HEK293 (cell line): ENCODE measurements around the gene HS6ST3.

ENCODE experiments used
- CTCF ChIA-PET: fragments of 350-600 bp; formaldehyde crosslinking; extraction: SDS; loops from one replicate; lab custom pipeline; 2021; ENCODE audit warnings: antibody characterized with exemption; lab: Yijun Ruan, JAX
- POLR2A ChIA-PET: fragments of 300-600 bp; formaldehyde crosslinking; extraction: SDS; loops from one replicate; lab custom pipeline; 2020; ENCODE audit warnings: antibody characterized with exemption, inconsistent platforms; lab: Yijun Ruan, JAX
- H3K27ac ChIP-seq: fragments of 200-500 bp; sonication (Bioruptor generic); 2 replicates; pipeline ENCODE4 v1.5.1; 2014; ENCODE audit warnings: low read depth, low read length, control low read depth, inconsistent platforms; ENCODE audit errors: extremely low read depth
- H3K36me3 ChIP-seq, 2 experiments: fragments of 200-500 bp in 1 of 2; sonication (Bioruptor generic) in 1 of 2; 1 replicate in 1 of 2; 2 replicates in 1 of 2; pipeline ENCODE4 v1.5.1; 2014 to 2017; ENCODE audit warnings: inconsistent platforms in 2 of 2, low read length in 2 of 2; ENCODE audit not compliant: control insufficient read depth in 2 of 2, insufficient read depth in 1 of 2
- H3K4me1 ChIP-seq: fragments of 200-500 bp; sonication (Bioruptor generic); 2 replicates; pipeline ENCODE4 v1.5.1; 2014; ENCODE audit warnings: mild to moderate bottlenecking, low read length, inconsistent platforms; ENCODE audit not compliant: control insufficient read depth, insufficient read depth
- H3K4me3 ChIP-seq: 2 replicates; pipeline ENCODE4 v1.5.1; 2011; ENCODE audit warnings: low read depth, mild to moderate bottlenecking, control low read depth, low read length, moderate library complexity
- H3K9me3 ChIP-seq: fragments of 200-500 bp; sonication (Bioruptor generic); 2 replicates; pipeline ENCODE4 v1.5.1; 2014; ENCODE audit warnings: low read depth, low read length, inconsistent platforms; ENCODE audit not compliant: control insufficient read depth, insufficient read depth
- GLI4 ChIP-seq: fragments of 450-650 bp; formaldehyde crosslinking; IDR thresholded peaks from 2 replicates; pipeline ENCODE4 v1.5.1; 2016; ENCODE audit warnings: missing biosample characterization, missing genetic modification characterization
- ZBTB1 ChIP-seq: fragments of 450-650 bp; formaldehyde crosslinking; IDR thresholded peaks from 2 replicates; pipeline ENCODE4 v1.5.1; 2016; ENCODE audit warnings: missing biosample characterization, missing genetic modification characterization
- ZBTB11 ChIP-seq: fragments of 450-650 bp; formaldehyde crosslinking; conservative IDR thresholded peaks from 2 replicates; pipeline ENCODE4 v1.5.1; 2016; ENCODE audit warnings: low read depth, missing biosample characterization, missing genetic modification characterization
- ZBTB7A ChIP-seq: fragments of 450-650 bp; formaldehyde crosslinking; IDR thresholded peaks from 2 replicates; pipeline ENCODE4 v1.5.1; 2016; ENCODE audit warnings: low read depth, missing biosample characterization, missing genetic modification characterization
- ZNF138 ChIP-seq: fragments of 450-650 bp; formaldehyde crosslinking; IDR thresholded peaks from 2 replicates; pipeline ENCODE4 v1.5.1; 2016; ENCODE audit warnings: missing biosample characterization, missing genetic modification characterization, borderline replicate concordance
- ZNF155 ChIP-seq: fragments of 450-650 bp; formaldehyde crosslinking; IDR thresholded peaks from 2 replicates; pipeline ENCODE4 v1.5.1; 2016; ENCODE audit warnings: missing biosample characterization, missing genetic modification characterization
- ZNF248 ChIP-seq: fragments of 450-650 bp; formaldehyde crosslinking; IDR thresholded peaks from 2 replicates; pipeline ENCODE4 v1.5.1; 2017; ENCODE audit warnings: missing biosample characterization, missing genetic modification characterization
- ZNF266 ChIP-seq: fragments of 450-650 bp; formaldehyde crosslinking; IDR thresholded peaks from 2 replicates; pipeline ENCODE4 v1.5.1; 2016; ENCODE audit warnings: missing biosample characterization, missing genetic modification characterization, low read depth
- ZNF280C ChIP-seq: fragments of 450-650 bp; formaldehyde crosslinking; IDR thresholded peaks from 2 replicates; pipeline ENCODE4 v1.5.1; 2016; ENCODE audit warnings: missing biosample characterization, missing genetic modification characterization
- ZNF335 ChIP-seq: fragments of 450-650 bp; formaldehyde crosslinking; conservative IDR thresholded peaks from 2 replicates; pipeline ENCODE4 v1.5.1; 2016; ENCODE audit warnings: missing biosample characterization, missing genetic modification characterization
- ZNF558 ChIP-seq: fragments of 450-650 bp; formaldehyde crosslinking; IDR thresholded peaks from 2 replicates; pipeline ENCODE4 v1.5.1; 2016; ENCODE audit warnings: missing biosample characterization, missing genetic modification characterization
- ZNF600 ChIP-seq: fragments of 450-650 bp; formaldehyde crosslinking; IDR thresholded peaks from 2 replicates; pipeline ENCODE4 v1.5.1; 2016; ENCODE audit warnings: missing biosample characterization, missing genetic modification characterization
- ZNF670 ChIP-seq: fragments of 450-650 bp; formaldehyde crosslinking; IDR thresholded peaks from 2 replicates; pipeline ENCODE4 v1.5.1; 2016; ENCODE audit warnings: missing biosample characterization, missing genetic modification characterization, low read depth
- TF ChIP-seq, protein P1 (sequence below): fragments of 450-650 bp; formaldehyde crosslinking; IDR thresholded peaks from 2 replicates; pipeline ENCODE4 v1.5.1; 2017; ENCODE audit warnings: missing biosample characterization, missing genetic modification characterization
- TF ChIP-seq, protein P2 (sequence below): fragments of 450-650 bp; formaldehyde crosslinking; IDR thresholded peaks from 2 replicates; pipeline ENCODE4 v1.5.1; 2016; ENCODE audit warnings: missing biosample characterization, missing genetic modification characterization, low read depth
- TF ChIP-seq, protein P3 (sequence below): fragments of 450-650 bp; formaldehyde crosslinking; IDR thresholded peaks from 2 replicates; pipeline ENCODE4 v1.5.1; 2016; ENCODE audit warnings: missing biosample characterization, missing genetic modification characterization
- TF ChIP-seq, protein P4 (sequence below): fragments of 450-650 bp; formaldehyde crosslinking; IDR thresholded peaks from 2 replicates; pipeline ENCODE4 v1.5.1; 2016; ENCODE audit warnings: missing biosample characterization, missing genetic modification characterization

Gene HS6ST3

DNA sequence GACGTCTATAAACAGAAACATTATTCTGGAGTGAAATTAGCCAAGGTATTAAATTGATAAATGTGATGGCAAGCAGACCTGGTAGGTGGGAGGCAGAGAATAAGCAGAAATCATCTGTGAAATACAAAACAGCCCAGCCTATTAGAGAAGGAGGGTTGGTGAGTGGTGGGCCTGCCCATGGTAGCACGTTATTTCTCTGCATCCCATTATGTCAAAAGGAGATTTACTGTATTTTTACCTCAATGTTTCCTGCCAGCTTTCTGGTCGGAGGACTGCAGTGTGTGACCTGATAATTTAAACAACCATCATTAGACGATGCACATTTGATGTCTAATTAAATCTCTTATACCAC lies 703.5 kb downstream of the HS6ST3 start (continued):
- no peak for TF ChIP-seq ZNF600
- TF ChIP-seq, protein P1, sequence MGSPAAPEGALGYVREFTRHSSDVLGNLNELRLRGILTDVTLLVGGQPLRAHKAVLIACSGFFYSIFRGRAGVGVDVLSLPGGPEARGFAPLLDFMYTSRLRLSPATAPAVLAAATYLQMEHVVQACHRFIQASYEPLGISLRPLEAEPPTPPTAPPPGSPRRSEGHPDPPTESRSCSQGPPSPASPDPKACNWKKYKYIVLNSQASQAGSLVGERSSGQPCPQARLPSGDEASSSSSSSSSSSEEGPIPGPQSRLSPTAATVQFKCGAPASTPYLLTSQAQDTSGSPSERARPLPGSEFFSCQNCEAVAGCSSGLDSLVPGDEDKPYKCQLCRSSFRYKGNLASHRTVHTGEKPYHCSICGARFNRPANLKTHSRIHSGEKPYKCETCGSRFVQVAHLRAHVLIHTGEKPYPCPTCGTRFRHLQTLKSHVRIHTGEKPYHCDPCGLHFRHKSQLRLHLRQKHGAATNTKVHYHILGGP (tag by site-specific recombination): no peak
- TF ChIP-seq ZNF558 (tag by site-specific recombination): no peak
- TF ChIP-seq, protein P2, sequence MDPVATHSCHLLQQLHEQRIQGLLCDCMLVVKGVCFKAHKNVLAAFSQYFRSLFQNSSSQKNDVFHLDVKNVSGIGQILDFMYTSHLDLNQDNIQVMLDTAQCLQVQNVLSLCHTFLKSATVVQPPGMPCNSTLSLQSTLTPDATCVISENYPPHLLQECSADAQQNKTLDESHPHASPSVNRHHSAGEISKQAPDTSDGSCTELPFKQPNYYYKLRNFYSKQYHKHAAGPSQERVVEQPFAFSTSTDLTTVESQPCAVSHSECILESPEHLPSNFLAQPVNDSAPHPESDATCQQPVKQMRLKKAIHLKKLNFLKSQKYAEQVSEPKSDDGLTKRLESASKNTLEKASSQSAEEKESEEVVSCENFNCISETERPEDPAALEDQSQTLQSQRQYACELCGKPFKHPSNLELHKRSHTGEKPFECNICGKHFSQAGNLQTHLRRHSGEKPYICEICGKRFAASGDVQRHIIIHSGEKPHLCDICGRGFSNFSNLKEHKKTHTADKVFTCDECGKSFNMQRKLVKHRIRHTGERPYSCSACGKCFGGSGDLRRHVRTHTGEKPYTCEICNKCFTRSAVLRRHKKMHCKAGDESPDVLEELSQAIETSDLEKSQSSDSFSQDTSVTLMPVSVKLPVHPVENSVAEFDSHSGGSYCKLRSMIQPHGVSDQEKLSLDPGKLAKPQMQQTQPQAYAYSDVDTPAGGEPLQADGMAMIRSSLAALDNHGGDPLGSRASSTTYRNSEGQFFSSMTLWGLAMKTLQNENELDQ: no peak
- no peak for TF ChIP-seq GLI4 (tag by site-specific recombination)
- TF ChIP-seq, all 188 proteins: peak for 0

DNA sequence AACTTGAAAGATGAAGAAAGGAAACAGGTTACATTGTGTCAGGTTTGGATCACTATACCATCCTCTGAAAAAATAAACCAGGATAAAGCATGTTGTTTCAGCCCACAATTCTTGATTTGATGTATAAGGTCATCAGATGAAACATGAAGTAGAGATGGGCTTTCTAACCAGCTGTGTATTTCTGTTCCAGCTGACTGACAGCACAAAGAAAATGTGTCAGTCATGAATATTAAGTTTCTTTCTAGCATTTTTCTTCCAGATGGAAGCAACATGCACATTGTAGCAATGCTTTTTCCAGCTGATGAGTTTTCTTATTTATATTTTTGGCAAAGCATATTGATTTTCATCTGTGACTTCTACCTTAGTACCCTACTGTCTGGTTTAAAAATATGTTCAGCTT lies 704.8 kb downstream of the HS6ST3 start:
- no peak overlapping the region for H3K4me3 ChIP-seq
- H3K36me3 ChIP-seq: no peaks in the 10 kb centered on the region
- ChIA-PET POLR2A (no interaction called here), CTCF (interaction anchor here (0.7 to 1.1 kb wide), 2 partner anchors 17 to 23 kb away, joined by 3 read pairs; no protein-coding TSS in a partner anchor)
- H3K27ac ChIP-seq: no peak overlapping the region
- H3K9me3 ChIP-seq: no peaks in the 10 kb centered on the region
- no peaks in the 10 kb centered on the region for H3K4me1 ChIP-seq
- TF ChIP-seq, protein P3, sequence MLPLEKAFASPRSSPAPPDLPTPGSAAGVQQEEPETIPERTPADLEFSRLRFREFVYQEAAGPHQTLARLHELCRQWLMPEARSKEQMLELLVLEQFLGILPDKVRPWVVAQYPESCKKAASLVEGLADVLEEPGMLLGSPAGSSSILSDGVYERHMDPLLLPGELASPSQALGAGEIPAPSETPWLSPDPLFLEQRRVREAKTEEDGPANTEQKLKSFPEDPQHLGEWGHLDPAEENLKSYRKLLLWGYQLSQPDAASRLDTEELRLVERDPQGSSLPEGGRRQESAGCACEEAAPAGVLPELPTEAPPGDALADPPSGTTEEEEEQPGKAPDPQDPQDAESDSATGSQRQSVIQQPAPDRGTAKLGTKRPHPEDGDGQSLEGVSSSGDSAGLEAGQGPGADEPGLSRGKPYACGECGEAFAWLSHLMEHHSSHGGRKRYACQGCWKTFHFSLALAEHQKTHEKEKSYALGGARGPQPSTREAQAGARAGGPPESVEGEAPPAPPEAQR: no peak
- no peak for TF ChIP-seq ZNF155 (tag by site-specific recombination)
- TF ChIP-seq ZBTB1 (tag by site-specific recombination): no peak
- no peak for TF ChIP-seq ZNF248 (tag by site-specific recombination)
- no peak for TF ChIP-seq ZNF335 (tag by site-specific recombination)
- TF ChIP-seq ZBTB11 (tag by site-specific recombination): no peak
- no peak for TF ChIP-seq ZNF280C (tag by site-specific recombination)
- TF ChIP-seq, protein P4, sequence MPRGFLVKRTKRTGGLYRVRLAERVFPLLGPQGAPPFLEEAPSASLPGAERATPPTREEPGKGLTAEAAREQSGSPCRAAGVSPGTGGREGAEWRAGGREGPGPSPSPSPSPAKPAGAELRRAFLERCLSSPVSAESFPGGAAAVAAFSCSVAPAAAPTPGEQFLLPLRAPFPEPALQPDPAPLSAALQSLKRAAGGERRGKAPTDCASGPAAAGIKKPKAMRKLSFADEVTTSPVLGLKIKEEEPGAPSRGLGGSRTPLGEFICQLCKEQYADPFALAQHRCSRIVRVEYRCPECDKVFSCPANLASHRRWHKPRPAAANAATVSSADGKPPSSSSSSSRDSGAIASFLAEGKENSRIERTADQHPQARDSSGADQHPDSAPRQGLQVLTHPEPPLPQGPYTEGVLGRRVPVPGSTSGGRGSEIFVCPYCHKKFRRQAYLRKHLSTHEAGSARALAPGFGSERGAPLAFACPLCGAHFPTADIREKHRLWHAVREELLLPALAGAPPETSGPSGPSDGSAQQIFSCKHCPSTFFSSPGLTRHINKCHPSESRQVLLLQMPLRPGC (tag by site-specific recombination): no peak
- TF ChIP-seq ZNF670 (tag by site-specific recombination): no peak
- TF ChIP-seq ZNF266 (tag by site-specific recombination): no peak
- no peak for TF ChIP-seq ZNF138 (tag by site-specific recombination)
- no peak for TF ChIP-seq ZBTB7A (tag by site-specific recombination)
